ENCODE results near the gene SKIDA1. TPM values are rescaled to one million over a fixed set of nuclear protein-coding genes. Genes with fewer than 3 reads are reported as not detected.

Gene SKIDA1
- total RNA-seq, 3 donors from 2014 or later: 0.59 to 1.4 (median 0.98) TPM

- no peak for DNase-seq (ENCODE audit: low spot score in 2 of 2)
- TF ChIP-seq POLR2A (IDR thresholded peaks at IDR 0.05) (no peak), POLR2AphosphoS5 (IDR thresholded peaks at IDR 0.05) (no peak)
- TF ChIP-seq, protein P1, sequence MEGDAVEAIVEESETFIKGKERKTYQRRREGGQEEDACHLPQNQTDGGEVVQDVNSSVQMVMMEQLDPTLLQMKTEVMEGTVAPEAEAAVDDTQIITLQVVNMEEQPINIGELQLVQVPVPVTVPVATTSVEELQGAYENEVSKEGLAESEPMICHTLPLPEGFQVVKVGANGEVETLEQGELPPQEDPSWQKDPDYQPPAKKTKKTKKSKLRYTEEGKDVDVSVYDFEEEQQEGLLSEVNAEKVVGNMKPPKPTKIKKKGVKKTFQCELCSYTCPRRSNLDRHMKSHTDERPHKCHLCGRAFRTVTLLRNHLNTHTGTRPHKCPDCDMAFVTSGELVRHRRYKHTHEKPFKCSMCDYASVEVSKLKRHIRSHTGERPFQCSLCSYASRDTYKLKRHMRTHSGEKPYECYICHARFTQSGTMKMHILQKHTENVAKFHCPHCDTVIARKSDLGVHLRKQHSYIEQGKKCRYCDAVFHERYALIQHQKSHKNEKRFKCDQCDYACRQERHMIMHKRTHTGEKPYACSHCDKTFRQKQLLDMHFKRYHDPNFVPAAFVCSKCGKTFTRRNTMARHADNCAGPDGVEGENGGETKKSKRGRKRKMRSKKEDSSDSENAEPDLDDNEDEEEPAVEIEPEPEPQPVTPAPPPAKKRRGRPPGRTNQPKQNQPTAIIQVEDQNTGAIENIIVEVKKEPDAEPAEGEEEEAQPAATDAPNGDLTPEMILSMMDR (IDR thresholded peaks at IDR 0.05): no peak
- peak overlapping the region; percentile 64 to 77 (median 69) for H3K4me3 ChIP-seq
- H3K36me3 ChIP-seq: no peaks in the 10 kb centered on the region
- peak overlapping the region; percentile 97 to 98 for H3K27ac ChIP-seq
- no peaks in the 10 kb centered on the region for H3K4me1 ChIP-seq
- no peaks in the 10 kb centered on the region for H3K27me3 ChIP-seq
- intact Hi-C loops (cut with DNase I; ENCODE audit: low total_unique reads): no loop called here
- no peaks in the 10 kb centered on the region for H3K9me3 ChIP-seq
These were observed 2.2 kb upstream of the SKIDA1 start for GRCh38 chr10:21527598-21528235.

GRCh38 chr10:21526860-21527597 lies 1.5 kb upstream of the SKIDA1 start:
- Histone ChIP-seq H3K36me3 (no peaks in the 10 kb centered on the region), H3K4me3 (peak overlapping the region; percentile 64 to 77 (median 69)), H3K27me3 (no peaks in the 10 kb centered on the region), H3K4me1 (no peaks in the 10 kb centered on the region), H3K9me3 (no peaks in the 10 kb centered on the region), H3K27ac (peak overlapping the region; percentile 97 to 98)
- TF ChIP-seq, protein P1 (IDR thresholded peaks at IDR 0.05): no peak
- TF ChIP-seq POLR2AphosphoS5 (IDR thresholded peaks at IDR 0.05) (peak in 1 of 3 donors; percentile 42), POLR2A (IDR thresholded peaks at IDR 0.05) (no peak)
- DNase-seq (ENCODE audit: low spot score in 2 of 2): peak in 1 of 2 donors; percentile 64
- intact Hi-C loops (cut with DNase I; ENCODE audit: low total_unique reads): no loop called here

DNA sequence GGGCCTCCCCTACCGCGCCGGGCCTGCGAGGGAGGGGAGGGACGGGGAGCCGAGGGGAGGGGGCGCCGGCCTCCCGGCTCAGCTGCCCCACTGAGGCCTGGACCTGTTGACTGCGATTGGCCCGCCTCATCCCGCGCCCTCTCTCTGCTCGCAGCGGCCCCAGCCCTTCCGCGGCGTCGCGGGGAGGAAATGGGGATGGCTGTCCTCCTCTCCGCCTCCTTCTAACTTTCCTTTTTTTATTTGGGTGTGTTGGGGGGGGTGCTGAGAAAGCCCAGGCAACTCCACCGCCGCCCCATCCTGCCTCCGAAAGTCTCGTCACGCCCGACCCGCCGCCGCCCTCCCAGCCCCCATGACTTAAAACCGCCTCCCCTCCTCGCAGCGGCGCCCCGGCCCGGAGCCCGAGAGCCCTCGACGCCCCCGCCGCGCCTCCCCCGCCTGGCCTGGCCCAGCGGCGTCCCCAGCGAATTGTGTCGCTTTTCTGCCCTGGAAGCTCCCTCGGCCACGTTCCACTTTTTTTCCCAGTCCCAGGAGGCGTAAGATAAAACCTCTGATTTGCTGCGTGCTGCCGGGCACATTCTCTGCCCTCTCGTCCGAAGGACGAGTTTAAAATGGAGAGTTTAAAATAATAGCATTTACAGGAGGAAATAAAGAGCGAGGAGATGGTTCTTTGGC lies 842 bp upstream of the SKIDA1 start:
- H3K4me3 ChIP-seq: peak overlapping the region; percentile 64 to 77 (median 69)
- TF ChIP-seq POLR2A (IDR thresholded peaks at IDR 0.05) (peak; percentile 24), POLR2AphosphoS5 (IDR thresholded peaks at IDR 0.05) (peak in 2 of 3 donors; percentile 43 to 51)
- TF ChIP-seq, protein P1 (IDR thresholded peaks at IDR 0.05): no peak
- intact Hi-C loops (cut with DNase I; ENCODE audit: low total_unique reads): no loop called here
- DNase-seq (ENCODE audit: low spot score in 2 of 2): peak; percentile 68 to 71
- H3K9me3 ChIP-seq: no peaks in the 10 kb centered on the region
- no peaks in the 10 kb centered on the region for H3K36me3 ChIP-seq
- H3K27ac ChIP-seq: peak overlapping the region; percentile 97 to 98
- no peaks in the 10 kb centered on the region for H3K4me1 ChIP-seq
- peaks cover 0 to 5% of the 10 kb centered on the region in 2 donors for H3K27me3 ChIP-seq

- no peaks in the 10 kb centered on the region for H3K9me3 ChIP-seq
- H3K4me1 ChIP-seq: no peaks in the 10 kb centered on the region
- no peaks in the 10 kb centered on the region for H3K36me3 ChIP-seq
- intact Hi-C loops (cut with DNase I; ENCODE audit: low total_unique reads): no loop called here
- TF ChIP-seq, protein P1 (IDR thresholded peaks at IDR 0.05): no peak
- TF ChIP-seq POLR2AphosphoS5 (IDR thresholded peaks at IDR 0.05) (no peak), POLR2A (IDR thresholded peaks at IDR 0.05) (no peak)
- no peak for DNase-seq (ENCODE audit: low spot score in 2 of 2)
- peaks cover 0 to 6% of the 10 kb centered on the region in 2 donors for H3K27me3 ChIP-seq
- H3K27ac ChIP-seq: peak overlapping the region; percentile 97 to 98
- peak overlapping the region; percentile 64 to 77 (median 69) for H3K4me3 ChIP-seq
These were observed 736 bp downstream of the SKIDA1 start for GRCh38 chr10:21524526-21525366.

Measured in breast epithelium (tissue), 4 donors.